Neural progenitor cell (in vitro differentiated cells): ENCODE data around the gene CHTOP.

Experiments
- EZH2 ChIP-seq: fragments of 200-600 bp; sonication (generic); IDR thresholded peaks from 2 replicates; pipeline ENCODE4 v1.6.1; 2017; ENCODE audit warnings: antibody characterized with exemption, mild to moderate bottlenecking, moderate library complexity
- EZH2phosphoT487 ChIP-seq: fragments of 200-600 bp; sonication (generic); IDR thresholded peaks from 2 replicates; pipeline ENCODE4 v1.6.1; 2017; ENCODE audit warnings: antibody characterized with exemption
- TF ChIP-seq, protein P1 (sequence below): fragments of 200-600 bp; sonication (generic); IDR thresholded peaks from 2 replicates; pipeline ENCODE4 v1.5.1; 2017; ENCODE audit warnings: antibody characterized with exemption, mild to moderate bottlenecking

DNA sequence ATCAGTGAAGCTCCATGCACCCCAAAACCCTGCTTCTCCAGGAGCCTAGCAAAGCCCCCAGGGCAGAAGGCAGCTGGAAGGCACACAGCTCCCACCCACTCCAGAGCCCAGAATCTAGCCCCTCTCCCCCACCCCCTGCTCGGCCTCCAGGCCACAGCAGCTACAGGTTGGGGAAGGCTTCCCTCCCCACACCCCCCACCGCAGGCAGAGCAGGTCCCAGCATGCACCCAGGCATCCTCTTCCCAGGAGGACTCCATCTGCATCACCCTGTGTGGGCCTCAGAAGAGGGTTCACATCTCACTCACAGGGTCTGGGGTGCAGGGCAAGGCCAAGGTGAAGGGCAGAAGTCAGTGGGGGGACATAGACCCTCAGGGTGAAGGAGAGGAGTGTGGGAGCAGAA is 18.5 kb upstream of the CHTOP start:
- TF ChIP-seq, protein P1, sequence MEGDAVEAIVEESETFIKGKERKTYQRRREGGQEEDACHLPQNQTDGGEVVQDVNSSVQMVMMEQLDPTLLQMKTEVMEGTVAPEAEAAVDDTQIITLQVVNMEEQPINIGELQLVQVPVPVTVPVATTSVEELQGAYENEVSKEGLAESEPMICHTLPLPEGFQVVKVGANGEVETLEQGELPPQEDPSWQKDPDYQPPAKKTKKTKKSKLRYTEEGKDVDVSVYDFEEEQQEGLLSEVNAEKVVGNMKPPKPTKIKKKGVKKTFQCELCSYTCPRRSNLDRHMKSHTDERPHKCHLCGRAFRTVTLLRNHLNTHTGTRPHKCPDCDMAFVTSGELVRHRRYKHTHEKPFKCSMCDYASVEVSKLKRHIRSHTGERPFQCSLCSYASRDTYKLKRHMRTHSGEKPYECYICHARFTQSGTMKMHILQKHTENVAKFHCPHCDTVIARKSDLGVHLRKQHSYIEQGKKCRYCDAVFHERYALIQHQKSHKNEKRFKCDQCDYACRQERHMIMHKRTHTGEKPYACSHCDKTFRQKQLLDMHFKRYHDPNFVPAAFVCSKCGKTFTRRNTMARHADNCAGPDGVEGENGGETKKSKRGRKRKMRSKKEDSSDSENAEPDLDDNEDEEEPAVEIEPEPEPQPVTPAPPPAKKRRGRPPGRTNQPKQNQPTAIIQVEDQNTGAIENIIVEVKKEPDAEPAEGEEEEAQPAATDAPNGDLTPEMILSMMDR = no peak
- no peak for TF ChIP-seq EZH2
- TF ChIP-seq EZH2phosphoT487 = no peak
